ENCODE measurements around the gene KCTD10.

DNA sequence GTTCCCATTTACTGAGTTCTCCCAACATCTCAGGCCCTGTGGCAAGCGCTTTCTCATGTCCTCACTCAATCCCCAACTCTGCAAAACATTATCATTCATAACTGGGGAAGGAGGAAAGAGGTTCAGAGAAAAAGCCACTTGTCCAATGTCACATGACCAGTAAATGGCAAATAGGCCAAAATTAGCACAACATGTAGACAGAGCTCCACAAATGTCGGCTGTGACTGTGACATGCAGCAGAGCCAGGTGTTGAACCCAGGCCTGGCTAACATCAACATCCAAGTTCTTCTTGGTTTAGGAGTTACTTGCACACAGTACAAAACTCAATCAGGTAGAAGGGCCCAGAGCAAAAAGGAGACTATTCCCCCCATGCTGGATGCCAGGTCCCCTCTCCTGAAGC is 10.8 kb downstream of the KCTD10 start:
- TF ChIP-seq CTCF (IDR thresholded peaks at IDR 0.05) (no peak), POLR2A (IDR thresholded peaks at IDR 0.05; ENCODE audit: low read depth) (no peak), POLR2AphosphoS5 (IDR thresholded peaks at IDR 0.05) (no peak)
